NK-92 (cell line): ENCODE data around the gene BMS1.
"Not testable (repeated sequence)": the region's sequence is repeated elsewhere in the genome, so short reads cannot be mapped to it uniquely, and the experiment has no call there.

ENCODE experiments used
- DNase-seq: peaks from one replicate; lab custom pipeline; 2025; ENCODE audit not compliant: unreplicated experiment; lab: John Stamatoyannopoulos, UW

Gene BMS1

DNA sequence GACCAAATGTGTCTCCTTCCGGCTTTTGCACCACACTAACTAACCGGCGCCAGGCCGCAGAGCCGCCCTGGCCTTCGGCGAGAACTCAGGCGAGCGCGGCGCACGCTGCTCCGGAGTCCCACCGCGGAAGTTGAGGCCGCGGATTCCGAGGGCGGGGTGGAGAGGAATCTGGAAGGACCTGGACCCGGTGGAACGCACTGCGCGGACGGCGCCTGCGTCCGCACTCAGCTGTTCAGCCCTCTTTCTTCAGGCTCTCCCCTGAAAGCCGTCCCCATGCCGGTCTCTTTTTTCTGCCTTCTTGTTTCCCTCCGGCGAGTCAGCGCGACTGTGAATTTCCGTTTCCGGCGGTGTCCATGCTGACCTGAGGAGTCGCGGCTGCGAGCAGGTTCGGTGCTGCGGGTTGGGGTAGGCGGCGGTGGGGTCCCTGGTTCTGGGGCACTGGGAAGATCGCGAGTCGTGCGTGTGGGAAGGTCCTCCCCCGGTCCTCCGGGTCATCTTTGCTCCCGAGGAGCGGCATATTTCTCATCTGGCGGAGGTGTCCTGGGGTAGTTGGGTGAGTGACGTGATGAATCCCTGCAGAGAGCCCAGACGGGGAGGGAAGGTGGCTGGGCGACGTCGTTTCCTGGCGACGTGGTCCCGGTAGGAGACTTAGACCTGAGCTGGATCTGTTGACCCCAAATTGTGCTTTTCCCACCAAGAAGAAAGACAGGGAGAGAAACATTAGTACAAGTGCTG, at the start of gene BMS1:
Gene BMS1, plus strand, starts transcription at position 350 of the 735 bp plus-strand sequence. CDS start 1,600 bp downstream, outside the sequence.
- DNase-seq = peak; percentile 19

DNA sequence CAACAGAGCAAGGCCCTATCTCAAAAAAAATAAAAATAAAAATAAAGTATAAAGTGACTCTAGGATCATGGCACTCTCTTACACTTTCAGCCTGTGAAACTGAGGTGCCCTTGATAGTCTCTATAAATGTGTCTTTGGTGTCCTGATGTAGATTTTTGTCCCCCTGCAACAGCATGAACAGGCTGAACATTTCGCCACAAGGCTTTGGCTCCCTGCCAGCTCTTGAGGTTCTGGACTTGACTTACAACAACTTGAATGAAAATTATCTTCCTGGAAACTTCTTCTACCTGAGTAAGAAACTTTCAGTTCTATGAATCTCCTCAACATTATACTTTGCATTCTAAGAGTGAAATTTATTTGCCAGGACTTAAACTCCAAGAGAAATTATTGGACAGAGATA, 48.1 kb upstream of the BMS1 start:
- no peak for DNase-seq

DNA sequence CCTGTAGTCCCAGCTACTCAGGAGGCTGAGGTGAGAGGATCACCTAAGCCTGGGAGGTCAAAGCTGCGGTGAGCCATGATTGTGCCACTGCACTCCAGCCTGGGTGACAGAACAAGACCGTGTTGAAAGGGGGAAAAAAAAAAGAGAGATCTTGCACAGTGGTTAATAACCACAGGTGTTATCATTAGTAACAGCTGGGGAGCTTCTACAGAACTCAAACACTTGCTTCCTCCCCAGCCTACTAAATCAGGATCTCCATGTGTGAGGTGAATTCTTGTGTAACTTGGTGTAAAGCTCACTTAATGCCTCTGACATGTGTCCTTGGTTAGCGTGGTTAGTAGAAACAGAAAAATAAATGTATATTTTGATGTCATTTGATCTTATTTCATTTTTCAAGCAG, 43.9 kb upstream of the BMS1 start:
- DNase-seq = no peak

DNA sequence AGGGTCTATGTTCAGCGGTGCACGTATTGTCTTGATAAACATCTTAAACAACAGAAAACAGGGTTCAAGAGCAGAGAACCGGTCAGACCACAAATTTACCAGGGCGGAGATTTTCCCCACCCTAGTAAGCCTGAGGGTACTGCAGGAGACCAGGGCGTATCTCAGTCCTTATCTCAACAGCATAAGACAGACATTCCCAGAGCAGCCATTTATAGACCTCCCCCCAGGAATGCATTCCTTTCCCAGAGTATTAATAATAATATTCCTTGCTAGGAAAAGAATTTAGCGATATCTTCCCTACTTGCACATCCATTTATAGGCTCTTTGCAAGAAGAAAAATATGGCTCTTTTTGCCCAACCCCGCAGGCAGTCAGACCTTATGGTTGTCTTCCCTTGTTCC, 41.1 kb upstream of the BMS1 start:
- not testable (repeated sequence) for DNase-seq

DNA sequence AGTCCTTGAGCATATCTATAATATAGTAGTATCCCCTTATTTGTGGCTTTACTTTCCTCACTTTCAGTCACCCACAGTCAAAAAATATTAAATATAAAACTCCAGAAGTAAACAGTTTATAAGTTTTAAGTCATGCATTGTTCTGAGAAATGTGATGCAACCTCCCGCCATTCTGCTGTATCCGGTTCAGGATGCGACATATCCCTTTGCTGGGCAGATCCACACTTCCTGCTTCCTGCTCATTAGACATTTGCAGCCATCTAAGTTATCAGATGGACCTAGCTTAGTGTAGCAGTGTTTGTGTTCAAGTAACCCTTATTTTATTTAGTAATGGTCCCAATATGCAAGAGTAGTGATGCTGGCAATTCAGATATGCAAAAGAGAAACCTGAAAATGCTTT, 38.9 kb upstream of the BMS1 start:
- DNase-seq = no peak

DNA sequence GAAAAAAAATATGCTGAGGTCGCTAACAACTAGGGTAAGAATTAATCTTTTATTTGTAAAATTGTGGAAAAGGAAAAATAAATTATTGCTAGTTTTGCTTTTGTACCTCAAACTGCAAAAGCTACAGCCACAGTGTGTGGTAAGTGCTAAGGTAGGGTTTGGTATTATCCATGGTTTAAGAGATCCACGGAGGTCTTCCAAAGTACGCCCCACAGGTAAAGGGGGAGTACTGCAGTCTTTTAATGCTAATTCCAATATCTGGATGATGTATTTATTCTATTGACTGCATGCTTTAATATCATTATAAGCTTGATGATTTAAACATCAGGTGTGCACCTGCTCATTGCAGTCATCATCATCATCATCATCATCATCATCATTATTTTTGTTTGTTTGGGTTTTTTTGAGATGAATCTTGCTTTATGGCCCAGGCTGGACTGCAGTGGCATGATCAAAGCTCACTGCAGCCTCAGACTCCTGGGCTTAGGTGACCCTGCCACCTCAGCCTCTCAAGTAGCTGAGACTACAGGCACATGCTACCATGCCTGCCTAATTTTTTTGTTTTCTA, 38.4 kb upstream of the BMS1 start:
- DNase-seq = no peak

- DNase-seq = no peak
These were observed 29.5 kb upstream of the BMS1 start for GRCh38 chr10:42753126-42753506.

DNA sequence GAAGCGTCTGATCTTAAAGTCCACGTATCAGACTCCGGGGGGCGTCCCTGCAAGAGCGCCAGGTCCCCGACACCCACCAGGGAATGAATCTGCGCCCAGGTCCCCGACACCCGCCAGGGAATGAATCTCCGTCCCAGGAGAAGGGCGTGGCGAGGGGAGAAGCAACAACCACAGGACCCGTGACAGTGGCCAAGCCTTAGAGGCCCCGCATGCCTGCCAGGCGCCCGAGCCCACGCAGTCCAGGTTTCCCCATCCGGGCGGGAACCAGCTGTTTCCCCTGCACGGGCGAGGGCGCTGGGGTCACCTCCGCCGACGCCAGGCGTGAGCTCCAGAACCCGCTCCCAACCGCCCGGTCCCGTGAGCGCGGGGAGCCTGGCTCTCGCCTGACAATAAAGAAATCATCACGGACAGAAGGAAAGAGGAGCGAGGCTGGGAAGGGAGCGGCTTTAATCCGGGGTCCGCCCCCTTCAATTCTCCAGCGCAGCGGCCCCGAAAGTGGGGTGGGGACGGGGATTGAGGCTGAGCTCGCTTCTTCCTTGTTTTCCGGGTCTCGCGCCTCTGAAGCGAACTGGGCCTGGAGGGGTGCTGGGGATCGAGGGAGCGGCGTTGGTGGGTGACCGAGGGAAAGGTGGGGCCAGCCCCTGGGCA, 29.0 kb upstream of the BMS1 start:
- no peak for DNase-seq

DNA sequence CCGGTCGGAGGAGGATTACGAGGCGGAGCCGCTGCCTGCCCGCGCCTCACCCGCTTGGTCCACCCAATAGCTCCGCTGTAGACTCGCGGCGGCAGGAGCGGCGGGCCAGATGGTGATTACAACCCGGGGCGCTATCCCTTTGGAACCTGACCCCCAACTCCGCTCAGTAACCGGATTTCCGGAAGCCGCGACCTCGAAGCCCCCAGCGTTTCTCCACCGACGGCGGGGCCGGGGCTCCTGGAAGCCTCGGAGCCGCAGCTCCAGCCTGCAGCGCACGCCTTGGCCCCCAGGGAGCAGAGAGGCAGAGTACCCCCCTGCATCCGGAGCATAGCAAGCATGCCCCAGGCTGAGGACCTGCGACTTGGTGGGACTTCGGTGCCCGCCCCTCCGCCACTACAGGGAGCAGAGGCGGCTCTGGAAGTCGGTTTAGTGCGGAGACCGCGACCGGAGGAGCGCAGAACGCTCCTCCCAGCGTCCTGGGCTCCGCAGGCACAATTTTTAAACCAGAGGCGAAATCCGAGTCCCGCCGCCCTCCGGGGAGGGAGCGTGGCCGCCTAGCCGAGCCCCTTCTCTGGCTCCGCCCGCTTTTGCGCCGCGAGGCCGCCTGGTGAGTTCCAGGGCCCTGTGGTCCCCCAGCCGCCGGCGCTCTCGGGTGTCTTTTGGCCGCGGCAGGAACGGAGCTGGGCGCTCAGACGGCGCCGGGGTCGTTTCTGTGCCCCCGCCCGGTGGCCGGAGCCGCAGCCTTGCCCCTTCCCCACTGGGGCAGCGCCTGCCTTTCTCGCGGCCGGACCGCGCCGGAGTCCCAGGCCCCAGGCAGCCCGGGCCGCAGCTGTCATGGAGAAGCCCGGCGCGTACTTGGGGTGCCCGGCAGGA, 28.2 kb upstream of the BMS1 start:
- DNase-seq = no peak

DNA sequence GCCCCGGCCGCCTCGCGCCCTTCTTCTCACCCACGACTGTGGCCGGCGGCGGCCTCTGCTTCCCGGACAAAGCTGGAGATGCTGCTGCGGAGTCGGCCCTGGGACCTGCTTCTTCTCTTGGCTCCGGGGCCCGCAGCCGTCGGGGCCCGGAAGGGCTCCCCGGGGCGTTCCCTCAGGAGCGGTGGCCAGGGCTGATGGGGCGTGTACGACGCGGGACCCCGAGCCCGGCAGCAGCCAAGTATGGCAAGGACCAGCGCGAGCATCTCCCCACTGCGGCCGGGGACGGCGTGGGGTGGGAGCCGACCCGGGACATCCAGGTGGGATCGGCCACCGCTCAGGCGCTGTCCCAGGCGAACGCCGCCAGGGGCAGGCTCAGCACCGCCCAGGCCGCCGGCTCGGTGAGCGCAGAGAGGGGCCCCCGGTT, 27.6 kb upstream of the BMS1 start:
- DNase-seq = no peak

- DNase-seq = no peak
These were observed 27.0 kb upstream of the BMS1 start for GRCh38 chr10:42755556-42756093.

DNA sequence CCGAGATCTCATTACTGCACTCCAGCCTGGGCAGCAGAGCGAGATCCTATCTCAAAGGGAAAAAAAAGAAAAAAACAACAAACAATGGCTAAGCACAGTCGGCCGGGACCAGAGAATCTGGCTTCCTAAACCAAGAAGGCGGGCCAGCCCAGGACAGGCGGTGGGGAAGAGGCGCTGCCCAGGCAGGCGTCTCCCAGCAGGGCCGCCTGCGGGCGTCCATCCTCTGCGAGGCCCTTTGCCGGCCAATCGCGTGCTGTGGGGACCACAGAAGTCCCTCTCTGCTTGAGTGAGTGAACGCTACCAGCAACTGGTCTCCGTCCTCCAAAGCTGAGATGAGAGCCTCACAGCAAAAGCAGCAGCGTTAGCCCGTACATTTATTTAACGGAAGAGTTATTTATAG, 14.7 kb upstream of the BMS1 start:
- DNase-seq = no peak

DNA sequence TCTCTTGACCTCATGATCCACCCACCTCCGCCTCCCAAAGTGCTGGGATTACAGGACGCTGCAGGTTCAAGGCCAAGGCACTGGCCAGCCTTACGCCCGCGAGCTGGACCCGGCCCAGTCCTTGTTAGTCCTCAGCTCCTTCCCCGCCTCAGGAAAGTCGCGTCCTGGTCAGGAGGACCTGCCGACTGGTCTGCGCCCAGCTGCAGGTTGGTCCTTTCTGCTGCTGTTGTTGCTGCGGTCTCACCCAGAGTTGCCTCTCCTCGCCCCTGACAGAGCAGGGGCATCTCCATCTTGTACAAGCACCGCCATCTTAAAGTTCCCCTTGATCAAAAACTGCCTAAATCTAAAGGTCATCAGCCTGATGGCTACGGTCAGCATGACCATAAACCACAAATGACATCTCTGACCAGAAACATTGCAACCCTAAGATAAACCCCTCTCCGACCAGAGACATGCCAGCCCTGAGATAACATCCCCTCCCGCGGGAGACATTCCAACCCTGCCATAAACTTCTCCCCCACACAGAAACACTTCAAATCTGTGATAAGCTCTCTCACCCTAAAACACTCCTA, 13.9 kb upstream of the BMS1 start:
- no peak for DNase-seq

DNA sequence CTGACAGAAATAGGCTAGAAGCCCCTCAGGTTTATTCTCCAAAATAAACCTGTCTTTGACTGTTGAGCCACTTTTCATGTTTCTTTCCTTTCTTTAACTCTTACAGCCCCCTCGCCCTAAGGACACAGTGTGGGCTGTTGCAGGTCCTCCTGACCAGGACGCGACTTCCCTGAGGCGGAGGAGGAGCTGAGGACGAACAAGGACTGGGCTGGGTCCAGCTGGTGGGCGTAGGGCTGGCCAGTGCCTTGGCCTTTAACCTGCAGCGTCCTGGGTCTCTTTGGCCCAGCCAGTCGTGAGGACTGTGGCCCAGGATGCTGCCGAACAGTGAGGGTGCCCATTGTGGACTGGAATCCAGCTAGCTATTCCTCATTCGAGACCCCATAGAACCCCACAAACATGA, 13.4 kb upstream of the BMS1 start:
- DNase-seq = no peak

- DNase-seq = no peak
These were observed 12.9 kb upstream of the BMS1 start for GRCh38 chr10:42769673-42770072.

DNA sequence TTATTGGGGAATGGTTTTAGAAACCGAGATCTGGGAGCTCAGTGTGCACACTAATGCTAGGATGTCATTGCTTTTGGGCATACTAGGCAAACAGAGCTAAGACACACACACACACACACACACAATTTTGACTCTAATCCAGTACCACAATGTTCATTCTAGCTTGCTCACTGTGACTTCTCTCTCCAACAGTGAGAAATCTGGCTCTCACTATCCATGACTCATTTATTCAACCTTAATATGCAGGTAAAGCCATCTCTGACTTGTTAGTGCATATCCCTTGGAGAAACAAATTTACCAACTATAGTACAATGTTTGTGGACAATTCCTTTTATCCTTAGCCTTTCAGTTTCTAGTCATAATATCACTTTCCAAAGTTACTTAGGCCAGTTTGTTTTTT, 5.9 kb upstream of the BMS1 start:
- no peak for DNase-seq

DNA sequence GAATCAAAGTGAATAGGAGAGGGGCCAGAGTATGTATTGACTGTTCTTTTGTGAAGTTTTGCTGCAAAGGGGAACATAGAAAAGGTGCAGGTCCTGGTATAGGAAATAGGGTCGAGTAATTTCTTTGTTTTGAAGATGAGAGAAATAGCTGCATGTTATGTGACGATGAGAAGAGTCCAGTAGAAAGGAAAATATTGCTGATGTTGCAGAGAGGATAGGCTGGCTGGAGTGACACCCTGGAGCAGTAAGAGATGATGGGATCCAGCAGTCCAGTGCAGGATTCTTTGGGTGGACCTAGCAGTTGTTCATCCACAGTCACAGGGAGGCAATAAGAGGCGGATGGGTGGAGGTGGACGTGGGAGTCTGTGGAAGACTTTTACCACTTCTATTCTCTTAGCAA, 2.1 kb upstream of the BMS1 start:
- DNase-seq = no peak

DNA sequence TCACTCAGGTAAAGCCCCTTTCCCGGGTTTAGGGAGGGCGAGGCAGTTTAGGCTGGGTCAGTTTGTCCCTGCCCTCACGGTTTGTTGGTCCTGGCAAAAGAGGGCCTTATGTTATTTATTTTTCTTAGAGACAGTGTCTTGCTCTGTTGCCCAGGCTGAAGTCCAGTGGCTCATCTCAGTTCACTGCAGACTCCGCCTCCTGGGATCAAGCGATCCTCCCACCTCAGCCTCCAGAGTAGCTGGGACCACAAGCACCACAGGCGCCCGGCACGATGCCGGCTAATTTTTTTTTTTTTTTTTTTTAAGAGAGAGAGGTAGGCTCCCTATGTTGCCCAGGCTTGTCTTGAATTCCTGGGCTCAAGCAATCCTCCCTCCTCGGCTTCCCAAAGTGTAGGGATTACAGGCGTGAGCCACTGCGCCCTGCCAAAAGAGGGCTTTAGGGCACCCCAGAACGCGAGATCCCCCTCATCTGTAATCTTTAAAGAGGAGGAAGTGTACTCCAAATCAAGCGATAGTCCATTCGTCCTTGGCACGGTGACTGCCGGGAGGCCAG, 626 bp upstream of the BMS1 start:
- DNase-seq = no peak

GRCh38 chr10:42783181-42783549, 570 bp downstream of the BMS1 start:
- DNase-seq = no peak

GRCh38 chr10:42785759-42786158, 3.2 kb downstream of the BMS1 start:
- no peak for DNase-seq

DNA sequence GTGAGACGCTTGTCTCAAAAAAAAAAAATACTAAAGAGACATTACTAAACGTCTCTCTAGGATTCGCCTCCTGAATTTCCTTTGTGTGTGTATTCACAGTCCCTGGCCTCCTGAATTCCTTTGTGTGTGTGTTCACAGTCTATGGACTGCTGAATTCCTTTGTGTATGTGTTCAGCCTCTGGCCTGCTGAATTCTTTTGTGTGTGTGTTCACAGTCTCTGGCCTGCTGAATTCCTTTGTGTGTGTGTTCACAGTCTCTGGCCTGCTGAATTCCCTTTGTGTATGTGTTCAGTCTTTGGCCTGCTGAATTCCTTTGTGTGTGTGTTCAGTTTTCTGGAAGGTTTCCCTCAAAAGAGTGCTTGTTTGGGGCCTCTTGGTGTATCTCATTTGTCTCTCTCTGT, 8.2 kb downstream of the BMS1 start:
- DNase-seq = no peak
